ENCODE measurements around the gene BUD23. TPM values are rescaled to one million over a fixed set of nuclear protein-coding genes. Genes with fewer than 3 reads are reported as not detected.
A peak's percentile ranks its signal among the peaks of the same experiment; 100 is the strongest.

Gene BUD23
- total RNA-seq, 4 donors from 2014 or later, result 12.4 to 54.6 (median 31.5) TPM

DNA sequence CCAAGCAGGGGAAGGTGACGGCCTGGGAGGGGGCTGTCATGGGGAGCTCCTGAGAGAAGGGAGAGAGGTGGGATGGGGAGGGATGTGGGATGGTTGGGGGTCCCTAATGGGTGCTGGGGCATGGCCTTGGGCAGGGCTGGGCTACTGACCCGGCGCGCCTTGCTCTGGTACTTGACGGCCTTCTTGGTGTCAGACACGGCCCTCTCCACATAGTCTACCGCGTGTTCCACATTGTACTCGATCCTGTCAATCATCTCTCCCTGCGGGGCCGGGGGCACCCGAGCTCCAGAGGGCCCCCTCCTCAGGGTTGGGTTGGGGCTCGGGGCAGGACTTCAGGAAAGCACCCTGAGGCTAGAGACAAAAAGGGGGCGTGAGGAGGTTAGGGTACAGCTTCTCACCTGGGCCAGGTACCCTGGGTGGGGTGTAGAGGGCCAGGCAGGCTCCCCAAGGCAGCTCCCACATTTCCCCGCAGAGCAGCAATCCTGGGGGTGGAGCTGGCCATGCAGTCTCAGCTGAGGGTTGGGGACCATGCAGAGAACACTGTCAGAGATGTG lies 17.3 kb downstream of the BUD23 start:
- H3K36me3 ChIP-seq, result no peaks in the 10 kb centered on the region
- no peak overlapping the region for H3K4me3 ChIP-seq
- H3K4me1 ChIP-seq, result peaks cover 6 to 14% of the 10 kb centered on the region in 2 donors
- no peak for DNase-seq
- TF ChIP-seq POLR2A (IDR thresholded peaks at IDR 0.05), result no peak
- TF ChIP-seq, protein P1, sequence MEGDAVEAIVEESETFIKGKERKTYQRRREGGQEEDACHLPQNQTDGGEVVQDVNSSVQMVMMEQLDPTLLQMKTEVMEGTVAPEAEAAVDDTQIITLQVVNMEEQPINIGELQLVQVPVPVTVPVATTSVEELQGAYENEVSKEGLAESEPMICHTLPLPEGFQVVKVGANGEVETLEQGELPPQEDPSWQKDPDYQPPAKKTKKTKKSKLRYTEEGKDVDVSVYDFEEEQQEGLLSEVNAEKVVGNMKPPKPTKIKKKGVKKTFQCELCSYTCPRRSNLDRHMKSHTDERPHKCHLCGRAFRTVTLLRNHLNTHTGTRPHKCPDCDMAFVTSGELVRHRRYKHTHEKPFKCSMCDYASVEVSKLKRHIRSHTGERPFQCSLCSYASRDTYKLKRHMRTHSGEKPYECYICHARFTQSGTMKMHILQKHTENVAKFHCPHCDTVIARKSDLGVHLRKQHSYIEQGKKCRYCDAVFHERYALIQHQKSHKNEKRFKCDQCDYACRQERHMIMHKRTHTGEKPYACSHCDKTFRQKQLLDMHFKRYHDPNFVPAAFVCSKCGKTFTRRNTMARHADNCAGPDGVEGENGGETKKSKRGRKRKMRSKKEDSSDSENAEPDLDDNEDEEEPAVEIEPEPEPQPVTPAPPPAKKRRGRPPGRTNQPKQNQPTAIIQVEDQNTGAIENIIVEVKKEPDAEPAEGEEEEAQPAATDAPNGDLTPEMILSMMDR (IDR thresholded peaks at IDR 0.05), result no peak
- no peaks in the 10 kb centered on the region for H3K27me3 ChIP-seq
- no peak overlapping the region for H3K27ac ChIP-seq
- intact Hi-C loops (cut with DNase I; ENCODE audit: low total_unique reads), result no loop called here
- H3K9me3 ChIP-seq, result no peaks in the 10 kb centered on the region

DNA sequence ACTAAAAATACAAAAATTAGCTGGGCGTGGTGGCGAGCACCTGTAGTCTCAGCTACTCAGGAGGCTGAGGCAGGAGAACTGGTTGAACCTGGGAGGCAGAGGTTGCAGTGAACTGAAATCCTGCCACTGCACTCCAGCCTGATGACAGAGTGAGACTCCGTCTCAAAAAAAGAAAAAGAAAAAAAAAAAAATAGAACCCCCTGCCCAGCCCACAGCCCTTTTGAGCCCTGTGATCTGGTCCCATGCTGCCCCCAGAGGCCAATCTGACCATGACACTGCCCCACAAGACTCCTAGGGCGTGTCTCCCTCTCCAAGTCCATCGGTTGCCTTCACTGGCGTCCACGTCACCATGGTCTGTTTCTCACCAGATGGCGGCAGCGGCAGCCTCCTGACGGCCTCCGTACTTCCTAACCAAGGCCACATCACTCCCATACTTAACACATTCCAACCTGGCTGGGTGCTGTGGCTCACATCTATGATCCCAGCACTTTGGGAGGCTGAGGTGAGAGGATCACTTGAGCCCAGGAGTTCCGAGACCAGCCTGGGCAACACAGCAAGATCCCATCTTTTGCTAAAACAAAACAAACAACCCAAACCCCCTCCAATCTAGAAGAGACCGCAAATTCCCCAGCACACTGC lies 18.1 kb downstream of the BUD23 start:
- peaks cover 6 to 14% of the 10 kb centered on the region in 2 donors for H3K4me1 ChIP-seq
- H3K36me3 ChIP-seq, result no peaks in the 10 kb centered on the region
- H3K27ac ChIP-seq, result no peak overlapping the region
- no peaks in the 10 kb centered on the region for H3K27me3 ChIP-seq
- H3K4me3 ChIP-seq, result no peak overlapping the region
- no peak for TF ChIP-seq POLR2A (IDR thresholded peaks at IDR 0.05)
- TF ChIP-seq, protein P1 (IDR thresholded peaks at IDR 0.05), result peak in 2 of 4 experiments; percentile 23 to 40
- intact Hi-C loops (cut with DNase I; ENCODE audit: low total_unique reads), result no loop called here
- no peaks in the 10 kb centered on the region for H3K9me3 ChIP-seq
- DNase-seq, result no peak

DNA sequence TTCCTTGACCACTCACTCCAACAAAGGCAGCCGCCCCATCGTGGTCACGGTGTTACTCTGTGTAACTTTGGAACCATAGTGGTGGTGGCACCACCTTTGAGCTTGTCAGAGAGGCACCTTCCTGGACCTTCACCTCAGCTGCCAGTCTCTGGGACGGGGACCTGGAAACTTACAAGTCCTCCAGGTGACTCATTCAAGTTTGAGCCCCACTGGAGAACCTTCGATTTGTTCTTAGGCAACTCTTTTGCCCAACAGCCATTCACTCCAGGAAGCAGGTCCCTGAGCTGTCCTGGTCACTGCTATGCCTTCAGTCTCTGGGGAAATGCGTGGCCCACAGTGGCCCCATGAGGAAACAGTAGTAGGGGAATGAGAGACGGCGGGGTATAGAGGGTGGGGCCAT lies 18.8 kb downstream of the BUD23 start:
- H3K36me3 ChIP-seq, result no peaks in the 10 kb centered on the region
- no peak overlapping the region for H3K4me3 ChIP-seq
- no peak overlapping the region for H3K27ac ChIP-seq
- no peaks in the 10 kb centered on the region for H3K27me3 ChIP-seq
- peaks cover 6 to 14% of the 10 kb centered on the region in 2 donors for H3K4me1 ChIP-seq
- no peak for TF ChIP-seq POLR2A (IDR thresholded peaks at IDR 0.05)
- TF ChIP-seq, protein P1 (IDR thresholded peaks at IDR 0.05), result no peak
- no peak for DNase-seq
- H3K9me3 ChIP-seq, result no peaks in the 10 kb centered on the region
- intact Hi-C loops (cut with DNase I; ENCODE audit: low total_unique reads), result no loop called here

DNA sequence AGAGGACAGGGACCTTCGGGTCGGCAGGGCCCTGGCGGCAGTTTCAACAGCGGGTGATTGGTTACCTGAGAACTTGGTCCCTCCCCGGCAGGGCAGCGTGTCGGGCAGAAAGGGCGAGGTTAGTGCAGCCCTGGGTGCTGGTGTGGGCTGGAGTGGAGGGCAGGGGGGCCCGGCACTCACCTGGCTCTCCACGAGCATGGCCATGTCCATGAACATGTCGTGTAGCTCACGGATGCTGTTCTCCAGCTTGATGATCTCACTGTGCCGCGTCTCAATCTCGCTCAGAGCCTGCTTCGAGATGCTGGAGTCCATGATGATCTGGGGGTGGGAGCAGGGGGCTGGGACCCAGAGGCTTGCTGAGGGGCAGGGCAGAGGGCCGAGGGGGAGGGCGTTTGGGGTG lies 19.3 kb downstream of the BUD23 start:
- Histone ChIP-seq H3K4me3 (no peak overlapping the region), H3K27me3 (no peaks in the 10 kb centered on the region), H3K36me3 (no peaks in the 10 kb centered on the region), H3K4me1 (peaks cover 6 to 14% of the 10 kb centered on the region in 2 donors), H3K9me3 (no peaks in the 10 kb centered on the region), H3K27ac (no peak overlapping the region)
- TF ChIP-seq POLR2A (IDR thresholded peaks at IDR 0.05), result no peak
- TF ChIP-seq, protein P1 (IDR thresholded peaks at IDR 0.05), result no peak
- intact Hi-C loops (cut with DNase I; ENCODE audit: low total_unique reads), result no loop called here
- no peak for DNase-seq

DNA sequence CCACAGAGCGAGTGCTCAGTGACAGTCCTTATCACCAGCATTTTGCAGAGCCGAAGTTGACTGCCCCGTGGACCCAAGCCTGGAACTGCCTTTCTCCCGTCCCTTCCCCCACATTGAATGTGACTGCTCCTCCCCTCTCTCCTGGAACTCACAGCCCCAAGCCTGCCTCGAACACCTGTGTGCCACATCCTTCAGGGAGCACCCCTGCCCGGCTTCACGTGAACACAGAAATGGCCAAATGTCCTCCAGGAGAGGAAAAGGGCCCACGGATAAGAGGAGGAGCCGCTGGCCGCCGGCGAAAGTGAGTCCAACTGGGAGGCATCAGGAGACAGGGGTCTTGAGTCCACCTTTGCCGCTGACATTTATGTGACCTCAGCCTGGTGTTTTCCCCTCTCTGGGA lies 19.8 kb downstream of the BUD23 start:
- H3K4me1 ChIP-seq, result peaks cover 6 to 14% of the 10 kb centered on the region in 2 donors
- peak overlapping the region in 1 of 2 donors; percentile 72 for H3K27ac ChIP-seq
- H3K4me3 ChIP-seq, result no peak overlapping the region
- no peaks in the 10 kb centered on the region for H3K27me3 ChIP-seq
- intact Hi-C loops (cut with DNase I; ENCODE audit: low total_unique reads), result no loop called here
- H3K9me3 ChIP-seq, result no peaks in the 10 kb centered on the region
- no peaks in the 10 kb centered on the region for H3K36me3 ChIP-seq
- TF ChIP-seq POLR2A (IDR thresholded peaks at IDR 0.05), result no peak
- TF ChIP-seq, protein P1 (IDR thresholded peaks at IDR 0.05), result no peak
- DNase-seq, result no peak
